ENCODE measurements around the gene MAP6D1.

MAP6D1 gene

GRCh38 chr3:183766745-183767606 lies 58.4 kb downstream of the MAP6D1 start:
- peaks cover 5 to 62% (median 48%) of the 10 kb centered on the region in 11 experiments; a peak in 20 of 22 replicates for H4K20me1 ChIP-seq
- 0 out of 22 replicates have a peak overlapping the region, but pooled peaks of 2 of the 11 experiments have one; percentile 2 to 18 for H3K4me2 ChIP-seq
- H3K9ac ChIP-seq: no peak overlapping the region
- H3K9me3 ChIP-seq (replicated peaks in 1 of 11): no peaks in the 10 kb centered on the region
- H3K4me1 ChIP-seq: peaks cover 0 to 40% (median 31%) of the 10 kb centered on the region in 10 experiments; a peak in 16 of 20 replicates
- no peak overlapping the region for H3K27ac ChIP-seq
- H3K36me3 ChIP-seq: peaks cover 74 to 100% (median 95%) of the 10 kb centered on the region in 11 experiments
- no peak for TF ChIP-seq Cebpa-rat (IDR thresholded peaks at IDR 0.05)
- H3K4me3 ChIP-seq: no peak overlapping the region
- no peaks in the 10 kb centered on the region for H3K27me3 ChIP-seq

GRCh38 chr3:183766107-183766506 lies 59.3 kb downstream of the MAP6D1 start:
- Histone ChIP-seq H3K4me3 (no peak overlapping the region), H3K27ac (no peak overlapping the region), H3K9me3 (replicated peaks in 1 of 11) (no peaks in the 10 kb centered on the region), H3K36me3 (peaks cover 75 to 100% (median 95%) of the 10 kb centered on the region in 11 experiments), H4K20me1 (peaks cover 5 to 62% (median 48%) of the 10 kb centered on the region in 11 experiments; a peak in 20 of 22 replicates), H3K4me2 (peak overlapping the region in 4 of 11 experiments; percentile 29 to 71 (median 42); a peak in 4 of 22 replicates), H3K9ac (no peak overlapping the region), H3K27me3 (no peaks in the 10 kb centered on the region), H3K4me1 (peaks cover 0 to 40% (median 31%) of the 10 kb centered on the region in 10 experiments; a peak in 16 of 20 replicates)
- TF ChIP-seq Cebpa-rat (IDR thresholded peaks at IDR 0.05): no peak

Data from BLaER1 treated with 17β-estradiol and CSF1 and Interleukin-3, amounts not matched to agents 10 nM and 100 nM (cell line).